Ammon's horn (tissue), 1 donor: ENCODE results near the gene FAH.
"Not testable (repeated sequence)": the region's sequence is repeated elsewhere in the genome, so short reads cannot be mapped to it uniquely, and the experiment has no call there.

Experiments used
- DNase-seq: peaks from one replicate; pipeline ENCODE4 v3.0.0-alpha.2; 2016; ENCODE audit warnings: low spot score

FAH gene

DNA sequence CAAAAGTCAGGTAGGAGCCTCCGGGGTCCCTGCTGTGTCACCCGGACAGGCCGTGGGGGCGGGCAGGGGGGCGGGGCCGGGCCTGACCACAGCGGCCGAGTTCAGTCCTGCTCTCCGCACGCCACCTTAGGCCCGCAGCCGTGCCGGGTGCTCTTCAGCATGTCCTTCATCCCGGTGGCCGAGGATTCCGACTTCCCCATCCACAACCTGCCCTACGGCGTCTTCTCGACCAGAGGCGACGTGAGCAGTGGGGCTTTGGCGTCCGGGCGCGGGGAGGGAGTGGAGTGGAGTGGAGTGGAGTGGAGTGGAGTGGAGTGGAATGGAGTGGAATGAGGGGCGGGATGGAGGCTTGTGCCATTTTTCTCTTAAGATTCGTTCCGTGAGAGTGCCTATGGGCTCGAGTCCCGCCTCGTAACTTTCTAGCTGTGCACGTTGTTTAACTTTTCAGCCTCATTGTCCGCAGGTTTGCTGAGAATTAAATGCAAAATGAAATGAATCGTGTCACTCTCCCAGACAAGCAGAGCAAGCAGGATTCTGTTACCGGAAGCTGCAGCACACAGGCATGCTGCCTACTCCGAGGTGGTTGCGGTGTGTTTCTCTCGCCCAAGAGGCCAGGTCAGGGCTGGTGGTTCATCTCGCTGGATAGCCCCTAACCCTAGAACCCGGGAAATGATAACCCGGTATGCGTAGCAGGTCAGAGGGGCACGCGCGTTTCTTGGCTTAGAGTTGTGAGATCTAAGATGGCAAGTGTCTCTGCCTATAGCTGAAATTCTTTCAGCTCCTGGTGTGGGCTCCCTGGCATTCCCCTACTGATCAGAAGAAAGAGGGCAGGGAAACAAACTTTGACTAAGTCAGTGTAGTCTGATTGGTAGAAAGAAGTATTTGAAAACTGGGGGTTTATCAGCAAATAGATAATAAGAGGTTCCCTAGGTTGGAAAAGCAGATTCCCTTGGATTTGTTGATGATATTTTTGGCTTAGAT is at the start of gene FAH:
Gene FAH (plus strand): TSS at position 104 of the 981 bp plus-strand sequence. CDS start 56 bp downstream, at position 160.
- peak; percentile 65 for DNase-seq

DNA sequence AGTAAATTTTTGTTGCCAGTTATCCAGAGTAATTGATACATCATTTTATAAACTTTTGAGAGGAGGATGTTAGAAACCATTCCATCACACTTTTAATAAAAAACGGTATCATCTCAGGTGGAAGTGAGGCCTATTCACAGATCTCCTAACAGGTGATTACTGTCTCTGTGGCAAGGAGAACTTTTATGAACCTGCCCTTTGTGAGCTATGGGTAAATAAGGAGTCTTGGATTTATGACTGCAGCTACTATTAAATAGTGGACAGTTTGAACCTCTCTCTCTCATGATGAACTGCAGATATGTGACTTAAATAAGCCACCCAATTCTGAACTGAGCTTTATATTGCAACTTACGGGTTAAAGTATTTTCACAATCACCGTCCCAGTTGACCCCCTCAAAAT is 47.6 kb upstream of the FAH start:
- DNase-seq = no peak

- no peak for DNase-seq
These were observed 47.2 kb upstream of the FAH start for GRCh38 chr15:80105595-80105994.

DNA sequence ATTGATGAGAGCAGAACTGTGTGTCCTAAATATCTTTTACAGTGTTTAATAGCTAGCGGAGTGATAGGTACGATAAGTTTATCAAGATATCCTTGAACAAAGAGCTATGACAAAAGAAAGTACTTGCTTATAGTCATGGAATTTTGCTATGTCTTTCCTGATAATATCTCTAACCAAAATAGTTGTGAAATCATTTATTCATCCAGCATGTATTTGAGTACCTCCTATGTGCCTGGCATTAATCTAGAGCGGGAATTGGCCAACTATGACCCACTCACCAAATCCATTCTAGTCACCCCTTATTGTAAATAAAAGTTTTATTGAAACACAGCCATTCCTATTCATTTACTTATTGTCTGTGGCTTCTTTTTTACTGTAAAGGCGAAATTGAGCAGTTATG is 46.7 kb upstream of the FAH start:
- no peak for DNase-seq

DNA sequence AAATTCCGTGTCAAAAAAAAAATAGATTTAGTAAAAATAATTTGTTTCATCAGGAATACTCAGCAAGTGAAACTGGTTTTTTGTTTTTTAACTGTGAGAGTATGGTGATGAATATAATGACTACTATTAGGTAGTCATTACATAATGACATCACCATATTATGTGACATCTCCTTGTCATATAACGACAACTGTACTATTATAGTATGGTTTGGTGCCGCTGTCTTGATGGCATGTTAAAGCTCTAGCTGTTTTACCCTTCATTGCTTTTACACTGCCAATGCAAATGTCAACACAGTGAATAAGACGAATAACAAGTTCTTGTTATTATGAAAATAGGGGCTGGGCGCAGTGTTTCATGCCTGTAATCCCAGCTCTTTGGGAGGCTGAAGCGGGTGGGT is 45.6 kb upstream of the FAH start:
- no peak for DNase-seq

DNA sequence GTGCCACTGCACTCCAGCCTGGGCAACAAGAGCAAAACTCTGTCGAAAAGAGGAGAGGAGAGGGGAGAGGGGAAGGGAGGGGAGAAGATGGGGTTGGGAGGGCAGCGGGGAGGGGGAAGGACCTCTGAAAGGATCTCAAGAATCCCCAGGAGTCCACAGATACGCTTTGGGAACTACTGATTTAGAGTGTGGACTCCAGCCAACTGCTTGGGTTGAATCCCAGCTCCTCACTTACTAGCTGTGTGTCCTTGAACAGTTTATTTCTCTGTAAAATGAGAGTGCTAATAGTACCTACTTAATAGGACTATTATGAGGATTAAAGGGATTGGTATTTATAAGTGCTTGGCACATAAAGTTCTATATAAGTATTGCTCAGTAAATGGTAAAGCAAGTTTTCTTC is 45.0 kb upstream of the FAH start:
- DNase-seq = no peak

- no peak for DNase-seq
These were observed 43.4 kb upstream of the FAH start for GRCh38 chr15:80109388-80109787.

- no peak for DNase-seq
These were observed 41.9 kb upstream of the FAH start for GRCh38 chr15:80110920-80111319.

DNA sequence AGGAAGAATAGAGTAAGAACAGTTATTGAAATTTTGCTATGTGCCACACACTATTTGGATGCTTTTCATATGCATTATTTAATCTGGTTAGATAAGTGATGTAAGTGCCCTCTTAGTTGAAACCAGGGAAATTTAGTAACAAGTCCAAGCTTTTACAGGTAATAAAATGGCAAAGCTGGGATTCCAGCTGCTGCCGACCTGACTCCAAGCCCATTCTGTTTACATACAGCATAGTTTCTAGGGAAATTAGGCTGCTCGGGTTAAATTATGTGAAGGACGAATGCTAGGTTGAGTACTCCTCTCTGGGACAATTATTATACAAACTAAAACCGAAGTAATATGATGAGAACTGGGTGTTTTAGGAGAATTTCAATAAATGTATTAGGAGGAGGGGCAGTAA is 38.7 kb upstream of the FAH start:
- no peak for DNase-seq

DNA sequence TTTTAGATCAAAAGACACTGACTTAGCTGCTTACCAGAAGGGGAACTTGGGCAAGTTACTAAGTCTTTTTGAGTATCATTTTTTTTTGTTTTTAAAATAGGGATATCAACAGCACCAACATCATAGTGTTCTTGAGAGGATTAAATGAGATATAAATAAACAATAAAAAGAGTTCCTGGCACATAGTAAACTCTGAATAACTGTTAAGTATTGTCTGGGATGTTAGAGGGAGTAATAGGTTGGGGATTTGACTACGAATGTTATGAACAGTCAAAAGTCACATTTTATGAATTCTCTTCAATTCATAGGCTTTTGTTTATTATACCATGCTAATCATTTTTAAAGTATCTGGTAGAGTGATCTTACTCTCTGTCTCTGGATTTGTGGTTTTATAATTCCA is 37.8 kb upstream of the FAH start:
- no peak for DNase-seq

DNA sequence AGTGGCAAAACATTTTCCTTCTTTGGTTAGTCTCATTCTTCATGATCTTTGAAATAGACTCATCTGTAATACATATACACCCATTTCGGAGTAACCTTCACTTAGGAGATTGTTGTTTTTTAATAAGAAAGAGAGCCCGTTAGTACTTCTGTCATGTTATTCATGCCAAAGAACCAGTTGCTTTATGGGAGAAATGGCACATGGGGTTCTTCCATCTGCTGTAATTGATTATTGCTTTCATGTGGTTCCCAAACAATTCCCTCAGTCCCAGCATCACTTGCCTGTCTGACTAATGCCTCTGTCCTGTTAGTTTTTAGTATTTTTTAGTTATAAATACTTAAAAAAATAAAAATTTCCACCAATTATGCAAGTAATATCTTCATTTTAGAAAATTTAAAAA is 33.8 kb upstream of the FAH start:
- DNase-seq = peak; percentile 24

- DNase-seq = no peak
These were observed 32.2 kb upstream of the FAH start for GRCh38 chr15:80120636-80121035.

- no peak for DNase-seq
These were observed 31.3 kb upstream of the FAH start for GRCh38 chr15:80121546-80121945.

- no peak for DNase-seq
These were observed 29.8 kb upstream of the FAH start for GRCh38 chr15:80123034-80123433.

- not testable (repeated sequence) for DNase-seq
These were observed 25.5 kb upstream of the FAH start for GRCh38 chr15:80127253-80127652.

DNA sequence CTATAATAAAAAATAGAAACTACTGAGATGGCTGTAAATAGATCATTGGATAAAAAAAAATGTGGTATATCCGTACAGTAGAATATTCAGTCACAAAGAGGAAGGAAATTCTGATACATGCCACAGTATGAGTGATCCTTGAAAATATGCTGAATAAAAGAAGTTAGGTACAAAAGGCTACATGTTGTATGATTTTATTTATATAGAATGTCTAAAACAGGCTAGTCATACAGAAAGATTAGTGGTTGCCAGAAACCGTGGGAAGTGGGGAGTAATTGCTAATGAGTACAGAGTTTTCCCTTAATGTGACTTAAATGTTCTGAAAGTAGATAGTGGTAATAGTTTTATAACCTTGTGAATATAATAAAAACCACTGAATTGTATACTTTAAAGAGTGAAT is 24.9 kb upstream of the FAH start:
- no peak for DNase-seq

DNA sequence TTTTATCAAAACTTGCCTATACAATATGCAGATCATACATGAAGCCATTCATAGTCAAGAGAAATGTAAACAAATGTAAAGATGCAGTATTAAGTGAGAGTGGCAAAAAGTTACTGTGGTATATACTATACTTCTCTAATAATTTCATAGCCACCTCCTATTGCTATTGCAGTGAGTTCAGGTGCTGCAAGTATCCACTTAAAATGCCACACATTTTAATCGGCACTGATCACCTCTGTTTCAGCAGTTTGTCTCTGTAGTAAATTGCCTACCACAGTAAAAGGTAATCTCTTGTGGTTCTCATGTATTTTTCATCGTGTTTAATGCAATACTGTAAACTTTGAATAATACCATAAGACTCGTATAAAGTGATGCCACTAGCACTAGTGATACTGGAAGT is 20.4 kb upstream of the FAH start:
- no peak for DNase-seq

GRCh38 chr15:80136854-80137253 is 15.9 kb upstream of the FAH start:
- DNase-seq = no peak

DNA sequence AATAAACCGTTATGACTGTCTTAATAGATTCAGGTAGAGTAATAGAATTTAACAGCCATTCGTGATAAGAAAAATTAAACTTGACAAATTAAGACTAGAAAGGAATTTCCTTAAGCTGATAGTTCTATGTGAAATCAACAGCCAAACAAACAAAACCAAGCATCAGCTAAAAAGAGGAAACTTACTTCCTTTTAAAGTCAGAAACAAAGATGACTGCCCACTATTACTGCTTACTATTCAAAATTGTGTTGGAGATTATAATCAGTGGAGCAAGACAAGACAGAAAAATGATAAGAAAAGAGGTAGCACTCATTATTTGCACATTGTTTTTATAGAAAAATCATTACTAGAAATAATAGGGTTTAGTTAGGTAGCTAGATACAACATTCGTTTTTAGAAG is 13.8 kb upstream of the FAH start:
- DNase-seq = no peak

- no peak for DNase-seq
These were observed 11.9 kb upstream of the FAH start for GRCh38 chr15:80140909-80141308.

DNA sequence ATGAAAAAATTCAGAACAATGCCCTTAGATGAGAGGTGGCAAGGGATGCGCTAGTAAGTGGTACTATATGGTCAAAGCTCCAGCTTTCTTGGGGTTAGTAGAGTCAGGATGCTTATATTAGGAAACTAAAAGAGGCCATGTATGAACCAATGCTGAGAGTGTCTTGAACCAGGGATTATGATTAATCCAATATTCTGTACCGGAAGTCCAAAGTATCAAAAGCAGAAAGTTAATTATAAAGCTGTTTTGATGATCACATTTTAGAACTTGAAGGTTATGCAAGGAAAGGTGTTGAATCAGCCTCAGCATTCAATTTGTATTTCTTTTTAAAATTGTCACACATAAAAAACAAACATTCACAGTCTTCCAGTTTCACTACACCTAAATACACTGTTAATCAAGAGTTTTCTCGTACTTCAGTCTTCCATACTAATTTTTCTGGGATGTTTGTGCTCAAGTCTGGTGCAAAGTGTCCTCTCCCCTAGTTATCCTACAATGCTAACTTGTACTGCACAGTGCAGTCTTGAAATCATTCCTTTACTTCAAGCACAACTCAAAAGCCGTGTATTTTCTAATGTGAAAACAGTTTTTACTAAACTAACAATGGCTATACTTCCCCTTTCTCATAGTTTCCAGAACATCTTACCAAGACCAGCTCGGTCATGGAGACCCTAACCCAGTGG is 10.7 kb upstream of the FAH start:
- no peak for DNase-seq

- no peak for DNase-seq
These were observed 10.2 kb upstream of the FAH start for GRCh38 chr15:80142646-80143045.

DNA sequence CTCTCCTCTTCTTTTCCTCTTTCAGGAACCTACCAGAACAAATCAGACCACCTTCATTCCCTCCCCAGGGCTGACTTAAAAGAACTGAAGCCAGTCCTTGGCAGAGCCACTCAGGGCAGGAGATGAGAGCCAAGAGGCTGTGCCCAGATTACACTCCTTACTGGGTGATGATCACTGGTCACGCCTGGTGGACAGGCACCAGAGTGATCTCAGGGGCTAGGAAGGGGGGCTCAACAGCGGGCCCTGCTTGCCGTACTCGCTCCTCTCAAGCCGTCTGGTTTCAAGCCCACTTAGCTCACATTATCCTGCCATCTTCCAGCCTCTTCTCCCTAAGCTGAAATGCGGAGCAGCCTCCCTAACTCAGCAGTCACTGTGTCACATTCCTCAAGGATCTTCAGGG is 1.7 kb upstream of the FAH start:
- DNase-seq = no peak
